Naive thymus-derived CD8-positive, alpha-beta T cell (primary cell): ENCODE data around the gene GABRA4. TPM values are rescaled to one million over a fixed set of nuclear protein-coding genes. Genes with fewer than 3 reads are reported as not detected.
A peak's percentile ranks its signal among the peaks of the same experiment; 100 is the strongest.

Source experiments
- ATAC-seq, 2 donors: fragments of 150-1000 bp; cut with Tn5 transposase in 1 of 2; sonication (Bioruptor Pico), chemical (Tn5 transposase) in 1 of 2; 1 replicate in 1 of 2; 2 replicates in 1 of 2; pipeline ENCODE4 v1.10.0; 2021; ENCODE audit warnings: mild to moderate bottlenecking in 2 of 2, moderate library complexity in 2 of 2
- POLR2A ChIA-PET: fragments of 350-600 bp; sonication (Branson Sonifier 250); formaldehyde crosslinking; loops from one replicate; lab custom pipeline; 2021; ENCODE audit warnings: antibody characterized with exemption; lab: Charles Lee
- DNase-seq, 10 donors: peaks; one replicate each; pipeline versions ENCODE4 v3.0.0 to v3.0.0-alpha.2; 2020 to 2022
- H3K27ac Mint-ChIP-seq, 10 donors: one replicate each; pipeline ENCODE4 v1.8.0; 2020 to 2022; ENCODE audit warnings: mild to moderate bottlenecking in 10 of 10, mixed read lengths in 10 of 10, moderate library complexity in 4 of 10, inconsistent platforms in 1 of 10
- H3K27me3 Mint-ChIP-seq, 5 donors: one replicate each; pipeline ENCODE4 v1.8.0; 2021 to 2022; ENCODE audit warnings: mixed read lengths in 5 of 5
- H3K36me3 Mint-ChIP-seq, 3 donors: one replicate each; pipeline ENCODE4 v1.8.0; 2020 to 2022; ENCODE audit warnings: mixed read lengths in 3 of 3, mild to moderate bottlenecking in 2 of 3, inconsistent platforms in 1 of 3
- H3K4me1 Mint-ChIP-seq, 4 donors: one replicate each; pipeline ENCODE4 v1.8.0; 2021 to 2022; ENCODE audit warnings: mixed read lengths in 4 of 4
- H3K4me3 Mint-ChIP-seq, 10 donors: one replicate each; pipeline ENCODE4 v1.8.0; 2020 to 2022; ENCODE audit warnings: mild to moderate bottlenecking in 10 of 10, mixed read lengths in 10 of 10, moderate library complexity in 6 of 10, inconsistent platforms in 1 of 10
- H3K9me3 Mint-ChIP-seq, 9 donors: one replicate each; pipeline ENCODE4 v1.8.0; 2020 to 2022; ENCODE audit warnings: mixed read lengths in 9 of 9, mild to moderate bottlenecking in 3 of 9, inconsistent platforms in 1 of 9, moderate library complexity in 1 of 9
- polyA plus RNA-seq, 3 donors: library from polyadenylated mRNA; unstranded; fragments of 300-500 nt; fragmentation: Illumina TruSeq; gene quantifications; one replicate each; pipeline ENCODE4 v1.2.3, GENCODE V29; 2021
- total RNA-seq, 8 experiments: library from RNA in 2 of 8; stranded (reverse) in 2 of 8; gene quantifications; one replicate each; pipeline ENCODE4 v1.2.3 and lab custom pipeline; 2021 to 2026

GABRA4 gene
- total RNA-seq (not detected), polyA plus RNA-seq (not detected), total RNA-seq (lab: John Stamatoyannopoulos, UW) (0 reads per million in 6 experiments)

- peak in 1 of 2 donors; percentile 14 for ATAC-seq
- Mint-ChIP-seq H3K27me3 (peaks cover 22 to 61% (median 38%) of the 10 kb centered on the region in 5 donors), H3K27ac (no peak within 1 kb of the TSS), H3K4me3 (peak within 1 kb of the TSS in 9 of 10 donors; percentile 28 to 77 (median 64)), H3K4me1 (peaks cover 7 to 29% (median 11%) of the 10 kb centered on the region in 4 donors), H3K9me3 (no peaks in the 10 kb centered on the region), H3K36me3 (peaks cover 0 to 6% (median 0%) of the 10 kb centered on the region in 3 donors)
- POLR2A ChIA-PET: no interaction called here
- DNase-seq: no peak
Measured at GRCh38 chr4:46993075-46994006, at the start of gene GABRA4. GABRA4 (minus strand) TSS chr4:46993581; CDS start chr4:46993424, 157 bp downstream.

GRCh38 chr4:47040828-47041227 lies 47.4 kb upstream of the GABRA4 start:
- POLR2A ChIA-PET: no interaction called here
- peaks cover 0 to 4% (median 0%) of the 10 kb centered on the region in 3 donors for H3K36me3 Mint-ChIP-seq
- H3K27ac Mint-ChIP-seq: no peak overlapping the region
- H3K4me1 Mint-ChIP-seq: no peaks in the 10 kb centered on the region
- no peak overlapping the region for H3K4me3 Mint-ChIP-seq
- no peak for ATAC-seq
- no peak for DNase-seq
- peaks cover 2 to 34% (median 9%) of the 10 kb centered on the region in 5 donors for H3K27me3 Mint-ChIP-seq
- H3K9me3 Mint-ChIP-seq: no peaks in the 10 kb centered on the region

GRCh38 chr4:47038263-47038662 lies 44.9 kb upstream of the GABRA4 start:
- POLR2A ChIA-PET: no interaction called here
- peaks cover 4 to 30% (median 12%) of the 10 kb centered on the region in 5 donors for H3K27me3 Mint-ChIP-seq
- no peaks in the 10 kb centered on the region for H3K4me1 Mint-ChIP-seq
- DNase-seq (no peak), ATAC-seq (no peak)
- H3K9me3 Mint-ChIP-seq: no peaks in the 10 kb centered on the region
- no peaks in the 10 kb centered on the region for H3K36me3 Mint-ChIP-seq
- no peak overlapping the region for H3K27ac Mint-ChIP-seq
- H3K4me3 Mint-ChIP-seq: no peak overlapping the region

GRCh38 chr4:47032405-47033106 lies 39.2 kb upstream of the GABRA4 start:
- DNase-seq (peak in 5 of 10 donors; percentile 11 to 43 (median 20)), ATAC-seq (peak; percentile 42 to 68)
- Mint-ChIP-seq H3K9me3 (no peaks in the 10 kb centered on the region), H3K4me3 (peak overlapping the region; percentile 54 to 84 (median 74)), H3K36me3 (peaks cover 0 to 10% (median 0%) of the 10 kb centered on the region in 3 donors), H3K4me1 (peaks cover 12 to 24% (median 16%) of the 10 kb centered on the region in 4 donors), H3K27ac (no peak overlapping the region), H3K27me3 (peaks cover 28 to 55% (median 35%) of the 10 kb centered on the region in 5 donors)
- POLR2A ChIA-PET: no interaction called here

GRCh38 chr4:47031751-47032404 lies 38.5 kb upstream of the GABRA4 start:
- ATAC-seq (peak in 1 of 2 donors; percentile 46), DNase-seq (peak in 3 of 10 donors; percentile 7 to 25 (median 18))
- Mint-ChIP-seq H3K4me1 (peaks cover 12 to 24% (median 16%) of the 10 kb centered on the region in 4 donors), H3K27me3 (peaks cover 28 to 55% (median 35%) of the 10 kb centered on the region in 5 donors), H3K36me3 (peaks cover 0 to 10% (median 0%) of the 10 kb centered on the region in 3 donors), H3K27ac (peak overlapping the region in 1 of 10 donors; percentile 6), H3K9me3 (no peaks in the 10 kb centered on the region), H3K4me3 (peak overlapping the region; percentile 54 to 84 (median 74))
- POLR2A ChIA-PET: no interaction called here

GRCh38 chr4:47031011-47031678 lies 37.8 kb upstream of the GABRA4 start, which contains the start of gene GABRB1:
GABRB1 (plus strand) TSS chr4:47031567.
- H3K9me3 Mint-ChIP-seq: no peaks in the 10 kb centered on the region
- peak within 1 kb of the TSS; percentile 54 to 84 (median 74) for H3K4me3 Mint-ChIP-seq
- DNase-seq: peak in 3 of 10 donors; percentile 15 to 61 (median 20)
- POLR2A ChIA-PET: no interaction called here
- H3K36me3 Mint-ChIP-seq: peaks cover 0 to 10% (median 0%) of the 10 kb centered on the region in 3 donors
- H3K27ac Mint-ChIP-seq: peak within 1 kb of the TSS in 1 of 10 donors; percentile 49
- no peak for ATAC-seq
- H3K4me1 Mint-ChIP-seq: peaks cover 12 to 24% (median 16%) of the 10 kb centered on the region in 4 donors
- peaks cover 28 to 56% (median 35%) of the 10 kb centered on the region in 5 donors for H3K27me3 Mint-ChIP-seq

- Mint-ChIP-seq H3K27ac (no peak overlapping the region), H3K4me3 (no peak overlapping the region), H3K36me3 (peaks cover 0 to 2% (median 0%) of the 10 kb centered on the region in 3 donors), H3K9me3 (peaks cover 0 to 15% (median 0%) of the 10 kb centered on the region in 9 donors), H3K4me1 (peaks cover 0 to 2% (median 0%) of the 10 kb centered on the region in 4 donors), H3K27me3 (peaks cover 0 to 14% (median 0%) of the 10 kb centered on the region in 5 donors)
- POLR2A ChIA-PET: no interaction called here
- ATAC-seq (no peak), DNase-seq (no peak)
Measured at GRCh38 chr4:47017494-47017893, 24.1 kb upstream of the GABRA4 start.

GRCh38 chr4:47017081-47017480 lies 23.7 kb upstream of the GABRA4 start:
- H3K4me1 Mint-ChIP-seq: peaks cover 0 to 2% (median 0%) of the 10 kb centered on the region in 4 donors
- DNase-seq (no peak), ATAC-seq (no peak)
- peaks cover 0 to 14% (median 0%) of the 10 kb centered on the region in 5 donors for H3K27me3 Mint-ChIP-seq
- H3K27ac Mint-ChIP-seq: no peak overlapping the region
- POLR2A ChIA-PET: no interaction called here
- H3K4me3 Mint-ChIP-seq: no peak overlapping the region
- H3K9me3 Mint-ChIP-seq: peaks cover 0 to 15% (median 0%) of the 10 kb centered on the region in 9 donors
- peaks cover 0 to 2% (median 0%) of the 10 kb centered on the region in 3 donors for H3K36me3 Mint-ChIP-seq

GRCh38 chr4:47013373-47013772 lies 20.0 kb upstream of the GABRA4 start:
- POLR2A ChIA-PET: no interaction called here
- no peak for ATAC-seq
- Mint-ChIP-seq H3K27ac (peak overlapping the region in 1 of 10 donors; percentile 79), H3K36me3 (peaks cover 0 to 3% (median 0%) of the 10 kb centered on the region in 3 donors), H3K4me1 (peaks cover 10 to 16% (median 13%) of the 10 kb centered on the region in 4 donors), H3K4me3 (no peak overlapping the region), H3K27me3 (peaks cover 0 to 3% (median 0%) of the 10 kb centered on the region in 5 donors), H3K9me3 (no peaks in the 10 kb centered on the region)
- no peak for DNase-seq

GRCh38 chr4:47012676-47013075 lies 19.3 kb upstream of the GABRA4 start:
- H3K27me3 Mint-ChIP-seq: no peaks in the 10 kb centered on the region
- H3K27ac Mint-ChIP-seq: peak overlapping the region in 1 of 10 donors; percentile 66
- H3K4me1 Mint-ChIP-seq: peaks cover 10 to 16% (median 13%) of the 10 kb centered on the region in 4 donors
- no peak overlapping the region for H3K4me3 Mint-ChIP-seq
- POLR2A ChIA-PET: no interaction called here
- no peaks in the 10 kb centered on the region for H3K9me3 Mint-ChIP-seq
- ATAC-seq (no peak), DNase-seq (no peak)
- peaks cover 0 to 3% (median 0%) of the 10 kb centered on the region in 3 donors for H3K36me3 Mint-ChIP-seq

- POLR2A ChIA-PET: no interaction called here
- H3K4me1 Mint-ChIP-seq: peaks cover 10 to 16% (median 13%) of the 10 kb centered on the region in 4 donors
- no peaks in the 10 kb centered on the region for H3K27me3 Mint-ChIP-seq
- DNase-seq (peak in 3 of 10 donors; percentile 7 to 15 (median 12)), ATAC-seq (peak in 1 of 2 donors; percentile 27)
- H3K4me3 Mint-ChIP-seq: peak overlapping the region in 9 of 10 donors; percentile 7 to 73 (median 62)
- peaks cover 0 to 3% (median 0%) of the 10 kb centered on the region in 3 donors for H3K36me3 Mint-ChIP-seq
- H3K27ac Mint-ChIP-seq: peak overlapping the region; percentile 10 to 71 (median 48)
- no peaks in the 10 kb centered on the region for H3K9me3 Mint-ChIP-seq
Measured at GRCh38 chr4:47010912-47011446, 17.6 kb upstream of the GABRA4 start.
